ENCODE measurements around the gene MLKL. TPM values are rescaled to one million over a fixed set of nuclear protein-coding genes. Genes with fewer than 3 reads are reported as not detected.

Gene MLKL
- polyA plus RNA-seq, 1 donor (not counting 4 experiments of a cell fraction or from before 2014, with no cell fraction given) = 12.5 TPM

GRCh38 chr16:74731853-74732477 is 31.3 kb upstream of the MLKL start:
- H3K4me1 ChIP-seq (ENCODE audit: control insufficient read depth, extremely low read depth, insufficient read depth, low read length) = peaks cover 26% of the 10 kb centered on the region
- H2AFZ ChIP-seq (ENCODE audit: control insufficient read depth, low read length) = no peak overlapping the region
- H3K27me3 ChIP-seq (ENCODE audit: control insufficient read depth, extremely low read depth, insufficient read depth, low read length) = no peaks in the 10 kb centered on the region
- peaks cover under 1% of the 10 kb centered on the region for H3K9me3 ChIP-seq (ENCODE audit: control insufficient read depth, low read depth, low read length)
- no peak overlapping the region for H3K4me3 ChIP-seq (ENCODE audit: control insufficient read depth in 2 of 3, extremely low read depth in 1 of 3, insufficient read depth in 2 of 3, low read depth in 1 of 3, low read length in 3 of 3)
- H3K9ac ChIP-seq (ENCODE audit: control insufficient read depth, extremely low read depth, insufficient read depth, low read length) = no peak overlapping the region
- TF ChIP-seq EZH2 (IDR thresholded peaks at IDR 0.05; ENCODE audit: low read length) (no peak), CTCF (optimal IDR thresholded peaks at IDR 0.05 in 1 of 3, IDR thresholded peaks at IDR 0.05 in 1 of 3, conservative IDR thresholded peaks at IDR 0.05 in 1 of 3; ENCODE audit: extremely low read depth in 1 of 3, insufficient read depth in 2 of 3, low read length in 3 of 3) (no peak)
- no peak overlapping the region for H3K4me2 ChIP-seq (ENCODE audit: control insufficient read depth, extremely low read depth, insufficient read depth, low read depth, low read length)
- H4K20me1 ChIP-seq (ENCODE audit: control insufficient read depth, extremely low read depth, insufficient read depth, low read length) = no peaks in the 10 kb centered on the region
- DNase-seq (ENCODE audit: low read depth, low spot score) (no peak), FAIRE-seq (no peak)
- no peaks in the 10 kb centered on the region for H3K79me2 ChIP-seq (ENCODE audit: control insufficient read depth, insufficient read depth, low read length)
- H3K27ac ChIP-seq (ENCODE audit: control insufficient read depth, insufficient read depth, low read length) = no peak overlapping the region
- H3K36me3 ChIP-seq (ENCODE audit: control insufficient read depth in 2 of 2, extremely low read depth in 1 of 2, insufficient read depth in 2 of 2, low read length in 2 of 2) = no peaks in the 10 kb centered on the region
- H3K9me1 ChIP-seq (ENCODE audit: control insufficient read depth, extremely low read depth, insufficient read depth, low read length) = no peaks in the 10 kb centered on the region
- dilution Hi-C loops (cut with MboI; ENCODE audit: extremely low pct_ligation_motif_present, low sequenced_read_pairs) = no loop called here

GRCh38 chr16:74729783-74730683 is 29.4 kb upstream of the MLKL start:
- peak overlapping the region; percentile 83 for H2AFZ ChIP-seq (ENCODE audit: control insufficient read depth, low read length)

More at GRCh38 chr16:74729783-74730683, 29.4 kb upstream of the MLKL start:
- Histone ChIP-seq H3K4me2 (ENCODE audit: control insufficient read depth, extremely low read depth, insufficient read depth, low read depth, low read length) (peak overlapping the region; percentile 60), H3K4me1 (ENCODE audit: control insufficient read depth, extremely low read depth, insufficient read depth, low read length) (peaks cover 18% of the 10 kb centered on the region), H3K9me3 (ENCODE audit: control insufficient read depth, low read depth, low read length) (peaks cover 2% of the 10 kb centered on the region), H3K9ac (ENCODE audit: control insufficient read depth, extremely low read depth, insufficient read depth, low read length) (peak overlapping the region; percentile 3), H3K4me3 (ENCODE audit: control insufficient read depth in 2 of 3, extremely low read depth in 1 of 3, insufficient read depth in 2 of 3, low read depth in 1 of 3, low read length in 3 of 3) (peak overlapping the region in 1 of 3 experiments; percentile 30), H3K9me1 (ENCODE audit: control insufficient read depth, extremely low read depth, insufficient read depth, low read length) (no peaks in the 10 kb centered on the region), H3K27ac (ENCODE audit: control insufficient read depth, insufficient read depth, low read length) (peak overlapping the region; percentile 49), H3K27me3 (ENCODE audit: control insufficient read depth, extremely low read depth, insufficient read depth, low read length) (no peaks in the 10 kb centered on the region), H4K20me1 (ENCODE audit: control insufficient read depth, extremely low read depth, insufficient read depth, low read length) (no peaks in the 10 kb centered on the region), H3K79me2 (ENCODE audit: control insufficient read depth, insufficient read depth, low read length) (no peaks in the 10 kb centered on the region), H3K36me3 (ENCODE audit: control insufficient read depth in 2 of 2, extremely low read depth in 1 of 2, insufficient read depth in 2 of 2, low read length in 2 of 2) (no peaks in the 10 kb centered on the region)
- DNase-seq (ENCODE audit: low read depth, low spot score) = no peak
- dilution Hi-C loops (cut with MboI; ENCODE audit: extremely low pct_ligation_motif_present, low sequenced_read_pairs) = no loop called here
- TF ChIP-seq CTCF (optimal IDR thresholded peaks at IDR 0.05 in 1 of 3, IDR thresholded peaks at IDR 0.05 in 1 of 3, conservative IDR thresholded peaks at IDR 0.05 in 1 of 3; ENCODE audit: extremely low read depth in 1 of 3, insufficient read depth in 2 of 3, low read length in 3 of 3) (no peak), EZH2 (IDR thresholded peaks at IDR 0.05; ENCODE audit: low read length) (no peak)
- FAIRE-seq = peak; percentile 81

Data from keratinocyte (primary cell).